Heart left ventricle (tissue), 16 donors: ENCODE results near the gene ITPRIPL1. TPM values are rescaled to one million over a fixed set of nuclear protein-coding genes. Genes with fewer than 3 reads are reported as not detected.

Experiments used
- ATAC-seq, 4 donors: fragments of 200-7000 bp; cut with Tn5 transposase; one replicate each; pipeline ENCODE4 v1.9.1; 2020 to 2022; ENCODE audit warnings: moderate library complexity in 4 of 4, mild to moderate bottlenecking in 3 of 4, moderate number of reproducible peaks in 1 of 4
- DNase-seq, 5 donors: peaks; one replicate each; pipeline ENCODE4 v3.0.0-alpha.2; 2020
- H3K27ac ChIP-seq, 12 donors: fragments of 200-600 bp; sonication (generic) in 4 of 12; one replicate each; pipeline versions ENCODE4 v1.5.0 to v1.8.0; 2016 to 2022; ENCODE audit warnings: mild to moderate bottlenecking in 2 of 12
- H3K27me3 ChIP-seq, 9 donors: fragments of 200-600 bp; sonication (generic) in 2 of 9; one replicate each; pipeline versions ENCODE4 v1.5.1 to v1.8.0; 2016 to 2022; ENCODE audit warnings: mild to moderate bottlenecking in 3 of 9
- H3K36me3 ChIP-seq, 9 donors: fragments of 200-600 bp; sonication (generic) in 2 of 9; one replicate each; pipeline versions ENCODE4 v1.5.0 to v1.8.0; 2018 to 2022; ENCODE audit warnings: mild to moderate bottlenecking in 2 of 9
- H3K4me1 ChIP-seq, 12 donors: fragments of 200-600 bp; sonication (generic) in 4 of 12; one replicate each; pipeline versions ENCODE4 v1.5.0 to v1.8.0; 2016 to 2022; ENCODE audit warnings: mild to moderate bottlenecking in 3 of 12
- H3K4me3 ChIP-seq, 12 donors: fragments of 200-600 bp; sonication (generic) in 4 of 12; one replicate each; pipeline versions ENCODE4 v1.5.0 to v1.8.0; 2017 to 2022; ENCODE audit warnings: mild to moderate bottlenecking in 9 of 12, moderate library complexity in 4 of 12
- H3K9me3 ChIP-seq, 12 donors: fragments of 200-600 bp; sonication (generic) in 4 of 12; one replicate each; pipeline versions ENCODE4 v1.5.0 to v1.8.0; 2016 to 2022; ENCODE audit warnings: mild to moderate bottlenecking in 1 of 12
- POLR2A ChIP-seq, 2 donors: fragments of 450-650 bp; IDR thresholded peaks; one replicate each; pipeline ENCODE4 v1.6.1; 2017; ENCODE audit warnings: antibody characterized with exemption in 2 of 2, mild to moderate bottlenecking in 2 of 2, moderate library complexity in 2 of 2
- WGBS, 4 donors: extraction: QIAGEN DNeasy Blood & Tissue Kit in 2 of 4; methylation state at CpG; one replicate each; pipeline versions ENCODE4 v1.1.5 to v1.1.7; 2013 to 2018; 5-methylcytosine and 5-hydroxymethylcytosine counted together
- intact Hi-C, 10 donors: fragments of 100-400 bp; cut with DNase I; formaldehyde crosslinking; loops; one replicate each; pipeline versions ENCODE4 v1.11.1 to v1.14.2; 2022
- polyA plus RNA-seq, 2 donors: library from polyadenylated mRNA; stranded (reverse); fragments of 200-250 nt; gene quantifications; one replicate each; pipeline ENCODE4 v1.2.3, GENCODE V29; 2013
- total RNA-seq, 9 donors: library from RNA; depleted of rRNA in 2 of 9; stranded (reverse); fragments of >200 nt in 2 of 9; fragmentation: NEBNext Ultra II Directional in 3 of 9; extraction: Animal tissue kit (Norgen Biotek cat#: 25700) in 3 of 9; gene quantifications; one replicate each; pipeline versions ENCODE4 v1.1.0 to v1.2.4, GENCODE V29; 2016 to 2023
- TF ChIP-seq, protein P1 (sequence below), 12 donors: fragments of 200-600 bp; sonication (generic) in 4 of 12; IDR thresholded peaks; one replicate each; pipeline versions ENCODE4 v1.5.0 to v1.8.0; 2018 to 2022; ENCODE audit warnings: antibody characterized with exemption in 12 of 12, mild to moderate bottlenecking in 5 of 12
- donor health status: ischemic (EF 13 %, LVEDD 7.1; RV severe dilation, severe dysfunction).
- donor health status: healthy with polysubstance abuse.
- donor health status: DM: no; HTN: yes; CAD: no.
- donor health status: DM: no; HTN: no; CAD: no.
- donor health status: ischemic (EF 25% LVEDD 6.9; RV normal size, moderate dysfunction).
- donor health status: ischemic (EF 25% LVEDD 5.7; RV mildly dilated, moderate dysfunction).
- donor health status: healthy.
- donor health status: DM: yes; HTN: yes; CAD: no.
- donor health status: ischemic (EF 35%, LVEDD 5.7; RV mildly dilated, moderate dysfunction).
- donor health status: nonischemic (EF 11% LVEDD 7.7; RV severe dilation, severe dysfunction).
- donor health status: DM: yes; HTN: yes; CAD: no.
- donor health status: PGD.
- donor health status: ischemic (EF 29% LVEDD 5.4; RV normal size, mild dysfunction).
- donor health status: nonischemic (EF 23%, LVEDD 6.1; RV moderate dilation, normal function).

ITPRIPL1 gene
- total and polyA plus RNA-seq, 11 donors: 0.65 to 3.8 (median 1.5) TPM

DNA sequence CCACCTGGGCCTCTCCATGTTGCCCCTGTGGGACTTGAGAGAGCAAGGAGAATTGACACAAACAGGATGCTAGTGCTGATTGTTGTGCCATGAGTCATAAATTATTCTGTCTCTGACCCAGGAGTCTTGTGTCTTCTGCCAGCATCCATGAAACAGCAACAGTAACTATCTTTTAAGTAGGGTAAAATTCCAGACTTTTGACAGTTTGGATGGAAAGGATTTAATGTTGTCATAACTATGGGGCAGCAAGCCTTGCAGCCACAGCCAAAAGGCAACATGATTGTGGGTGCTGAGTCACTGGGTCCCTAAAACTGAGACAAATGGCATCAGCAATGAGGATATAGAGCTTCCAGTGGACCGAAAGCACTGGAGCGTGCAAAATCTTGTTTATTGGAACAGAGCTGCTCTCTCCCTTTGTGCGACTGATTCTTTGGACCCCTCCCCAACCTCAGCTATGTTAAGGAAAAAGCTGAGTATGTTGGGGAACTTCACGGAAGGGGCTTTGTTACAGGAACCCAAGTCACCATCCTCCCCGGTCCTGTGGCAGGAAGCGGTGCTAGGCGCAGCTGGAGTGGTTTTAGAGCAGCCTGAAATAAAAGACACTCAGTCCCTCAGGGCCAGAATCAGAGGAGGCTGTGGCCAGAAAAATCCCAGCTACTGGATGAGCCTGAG lies 9.6 kb upstream of the ITPRIPL1 start:
- ATAC-seq (peak in 1 of 4 donors; percentile 48), DNase-seq (no peak)
- TF ChIP-seq POLR2A (IDR thresholded peaks at IDR 0.05): no peak
- TF ChIP-seq, protein P1, sequence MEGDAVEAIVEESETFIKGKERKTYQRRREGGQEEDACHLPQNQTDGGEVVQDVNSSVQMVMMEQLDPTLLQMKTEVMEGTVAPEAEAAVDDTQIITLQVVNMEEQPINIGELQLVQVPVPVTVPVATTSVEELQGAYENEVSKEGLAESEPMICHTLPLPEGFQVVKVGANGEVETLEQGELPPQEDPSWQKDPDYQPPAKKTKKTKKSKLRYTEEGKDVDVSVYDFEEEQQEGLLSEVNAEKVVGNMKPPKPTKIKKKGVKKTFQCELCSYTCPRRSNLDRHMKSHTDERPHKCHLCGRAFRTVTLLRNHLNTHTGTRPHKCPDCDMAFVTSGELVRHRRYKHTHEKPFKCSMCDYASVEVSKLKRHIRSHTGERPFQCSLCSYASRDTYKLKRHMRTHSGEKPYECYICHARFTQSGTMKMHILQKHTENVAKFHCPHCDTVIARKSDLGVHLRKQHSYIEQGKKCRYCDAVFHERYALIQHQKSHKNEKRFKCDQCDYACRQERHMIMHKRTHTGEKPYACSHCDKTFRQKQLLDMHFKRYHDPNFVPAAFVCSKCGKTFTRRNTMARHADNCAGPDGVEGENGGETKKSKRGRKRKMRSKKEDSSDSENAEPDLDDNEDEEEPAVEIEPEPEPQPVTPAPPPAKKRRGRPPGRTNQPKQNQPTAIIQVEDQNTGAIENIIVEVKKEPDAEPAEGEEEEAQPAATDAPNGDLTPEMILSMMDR (IDR thresholded peaks at IDR 0.05): no peak
- Histone ChIP-seq H3K27me3 (peaks cover 0 to 19% (median 4%) of the 10 kb centered on the region in 9 donors), H3K9me3 (no peaks in the 10 kb centered on the region), H3K4me1 (peaks cover 0 to 36% (median 0%) of the 10 kb centered on the region in 12 donors), H3K36me3 (no peaks in the 10 kb centered on the region), H3K4me3 (peak overlapping the region in 1 of 12 donors; percentile 17), H3K27ac (peak overlapping the region in 5 of 12 donors; percentile 1 to 79 (median 17))
- intact Hi-C loops: no loop called here
- WGBS, 4 donors: 53 to 67% (median 57%) methylated on average over 7 of the region's 7 CpGs

GRCh38 chr2:96316999-96317398 lies 8.1 kb upstream of the ITPRIPL1 start:
- intact Hi-C loops: no loop called here
- peak overlapping the region in 1 of 12 donors; percentile 79 for H3K27ac ChIP-seq
- H3K27me3 ChIP-seq: peaks cover 0 to 25% (median 4%) of the 10 kb centered on the region in 9 donors
- H3K9me3 ChIP-seq: no peaks in the 10 kb centered on the region
- ATAC-seq (no peak), DNase-seq (no peak)
- peaks cover 0 to 47% (median 6%) of the 10 kb centered on the region in 12 donors for H3K4me1 ChIP-seq
- H3K4me3 ChIP-seq: no peak overlapping the region
- TF ChIP-seq, protein P1 (IDR thresholded peaks at IDR 0.05): no peak
- TF ChIP-seq POLR2A (IDR thresholded peaks at IDR 0.05): no peak
- no peaks in the 10 kb centered on the region for H3K36me3 ChIP-seq

DNA sequence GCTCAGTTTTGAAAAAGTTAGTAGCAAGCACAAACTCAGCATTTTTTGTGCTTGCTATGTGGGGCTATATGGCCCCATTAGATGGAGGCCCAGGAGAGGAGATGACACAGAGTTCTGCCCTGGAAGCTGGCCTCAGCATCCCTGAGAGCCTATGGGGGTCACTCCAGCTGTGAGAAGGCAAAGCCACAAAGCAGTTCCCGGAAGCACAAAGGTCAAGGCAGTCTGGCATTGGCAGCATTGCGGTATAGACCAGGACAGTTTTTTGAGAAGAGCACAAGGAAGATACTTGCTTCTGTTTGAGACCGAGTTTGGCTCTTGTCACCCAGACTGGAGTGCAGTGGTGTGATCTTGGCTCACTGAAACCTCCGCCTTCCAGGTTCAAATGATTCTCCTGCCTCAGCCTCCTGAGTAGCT lies 7.5 kb upstream of the ITPRIPL1 start:
- Histone ChIP-seq H3K4me3 (no peak overlapping the region), H3K9me3 (no peaks in the 10 kb centered on the region), H3K27me3 (peaks cover 0 to 31% (median 5%) of the 10 kb centered on the region in 9 donors), H3K4me1 (peaks cover 0 to 51% (median 6%) of the 10 kb centered on the region in 12 donors), H3K27ac (no peak overlapping the region), H3K36me3 (no peaks in the 10 kb centered on the region)
- no peak for DNase-seq
- 91 to 97% (median 96%) methylated on average over 4 of the region's 4 CpGs for WGBS, 4 donors
- TF ChIP-seq POLR2A (IDR thresholded peaks at IDR 0.05): no peak
- TF ChIP-seq, protein P1 (IDR thresholded peaks at IDR 0.05): no peak
- ATAC-seq: no peak
- intact Hi-C loops: no loop called here

- WGBS, 4 donors: 95 to 98% (median 95%) methylated on average over 4 of the region's 4 CpGs
- no peak for ATAC-seq
- H3K27me3 ChIP-seq: peaks cover 0 to 36% (median 11%) of the 10 kb centered on the region in 9 donors
Measured at GRCh38 chr2:96318723-96319122, 6.4 kb upstream of the ITPRIPL1 start.

More at GRCh38 chr2:96318723-96319122, 6.4 kb upstream of the ITPRIPL1 start:
- DNase-seq: no peak
- no peak for TF ChIP-seq POLR2A (IDR thresholded peaks at IDR 0.05)
- TF ChIP-seq, protein P1 (IDR thresholded peaks at IDR 0.05): no peak
- Histone ChIP-seq H3K9me3 (no peaks in the 10 kb centered on the region), H3K36me3 (no peaks in the 10 kb centered on the region), H3K4me3 (no peak overlapping the region), H3K27ac (peak overlapping the region in 1 of 12 donors; percentile 5), H3K4me1 (peaks cover 0 to 51% (median 6%) of the 10 kb centered on the region in 12 donors)
- intact Hi-C loops: no loop called here
